Endothelial cell of umbilical vein (primary cell): ENCODE measurements around the gene MTX1. TPM values are rescaled to one million over a fixed set of nuclear protein-coding genes. Genes with fewer than 3 reads are reported as not detected.

Experiments used
- BruUV-seq: library from RNA; stranded (reverse); fragments of 400-500 nt; replicated peaks from 2 replicates; lab custom pipeline; 2021; lab: Mats Ljungman, UMichigan
- CTCF ChIA-PET: fragments of 300-600, 350-600 bp; sonication (Branson Sonifier 250); formaldehyde crosslinking; loops from one replicate; lab custom pipeline; 2021; ENCODE audit warnings: antibody characterized with exemption, inconsistent platforms; lab: Charles Lee
- POLR2A ChIA-PET: fragments of 300-600, 350-600 bp; sonication (Branson Sonifier 250); formaldehyde crosslinking; loops from one replicate; lab custom pipeline; 2021; ENCODE audit warnings: antibody characterized with exemption, inconsistent platforms; lab: Charles Lee
- DNase-seq: peaks from one replicate; pipeline ENCODE4 v3.0.0-alpha.2; 2011; ENCODE audit warnings: low read depth, low spot score
- FAIRE-seq: peaks from 2 replicates; lab custom pipeline; 2011; peaks lifted over from hg19 to GRCh38; lab: Jason Lieb, UNC
- H2AFZ ChIP-seq: 2 replicates; pipeline ENCODE4 v1.6.0; 2012; ENCODE audit warnings: low read depth, low read length, control low read depth, inconsistent platforms
- H3K27ac ChIP-seq: 2 replicates; pipeline ENCODE4 v1.5.1; 2011; ENCODE audit warnings: low read depth, mild to moderate bottlenecking, control low read depth, low read length, moderate library complexity; ENCODE audit not compliant: insufficient read depth
- H3K27me3 ChIP-seq, 2 experiments: 2 replicates each; pipeline versions ENCODE4 v1.6.0 to v1.6.1; 2011; ENCODE audit warnings: low read length in 2 of 2, mixed read lengths in 1 of 2; ENCODE audit not compliant: control insufficient read depth in 2 of 2, insufficient read depth in 2 of 2
- H3K36me3 ChIP-seq, 2 experiments: 2 replicates in 1 of 2; 3 replicates in 1 of 2; pipeline ENCODE4 v1.5.1; 2011; ENCODE audit warnings: low read length in 2 of 2, mild to moderate bottlenecking in 1 of 2, moderate library complexity in 1 of 2; ENCODE audit not compliant: control insufficient read depth in 2 of 2, insufficient read depth in 2 of 2; ENCODE audit errors: extremely low read depth in 1 of 2
- H3K4me1 ChIP-seq: 3 replicates; pipeline ENCODE4 v1.5.1; 2011; ENCODE audit warnings: mild to moderate bottlenecking, low read length; ENCODE audit not compliant: control insufficient read depth, insufficient read depth; ENCODE audit errors: extremely low read depth
- H3K4me2 ChIP-seq: 2 replicates; pipeline ENCODE4 v1.6.1; 2011; ENCODE audit warnings: low read length, control low read depth, mixed read lengths; ENCODE audit not compliant: insufficient read depth
- H3K4me3 ChIP-seq, 3 experiments: fragments of 200-600 bp in 1 of 3; sonication (generic), shearing (Covaris generic) in 1 of 3; replicated peaks in 1 of 3; 2 replicates each; pipeline ENCODE4 v1.5.1; 2011 to 2016; ENCODE audit warnings: control low read depth in 3 of 3, low read length in 3 of 3, mild to moderate bottlenecking in 2 of 3, inconsistent platforms in 1 of 3, low read depth in 1 of 3, moderate library complexity in 1 of 3; ENCODE audit not compliant: insufficient read depth in 1 of 3
- H3K79me2 ChIP-seq: 2 replicates; pipeline ENCODE4 v1.6.0; 2012; ENCODE audit warnings: low read length, inconsistent platforms; ENCODE audit not compliant: control insufficient read depth, insufficient read depth
- H3K9ac ChIP-seq: replicated peaks from 2 replicates; pipeline ENCODE3; 2011; ENCODE audit warnings: low read length, control low read depth; ENCODE audit not compliant: insufficient read depth; ENCODE audit errors: extremely low read depth
- H3K9me1 ChIP-seq: replicated peaks from 3 replicates; pipeline ENCODE4 v1.6.0; 2011; ENCODE audit warnings: mild to moderate bottlenecking, low read length; ENCODE audit not compliant: control insufficient read depth, insufficient read depth; ENCODE audit errors: extremely low read depth
- H3K9me3 ChIP-seq: replicated peaks from 2 replicates; pipeline ENCODE4 v1.5.1; 2012; ENCODE audit warnings: low read length, inconsistent platforms; ENCODE audit not compliant: control insufficient read depth, insufficient read depth
- H4K20me1 ChIP-seq: replicated peaks from 2 replicates; pipeline ENCODE3; 2011; ENCODE audit warnings: mild to moderate bottlenecking, low read length; ENCODE audit not compliant: control insufficient read depth, insufficient read depth; ENCODE audit errors: extremely low read depth
- CTCF ChIP-seq, 2 donors: IDR thresholded peaks; 1 replicate in 1 of 2; 2 replicates in 1 of 2; pipeline ENCODE4 v1.5.1; 2011; ENCODE audit warnings: low read length in 2 of 2, mild to moderate bottlenecking in 2 of 2, moderate library complexity in 2 of 2, control low read depth in 1 of 2, inconsistent platforms in 1 of 2, low read depth in 1 of 2; ENCODE audit not compliant: insufficient read depth in 1 of 2; ENCODE audit errors: extremely low read depth in 1 of 2
- EZH2 ChIP-seq: IDR thresholded peaks from 2 replicates; pipeline ENCODE4 v1.6.1; 2012; ENCODE audit warnings: borderline replicate concordance, low read depth, mild to moderate bottlenecking, moderate library complexity, low read length, inconsistent platforms; ENCODE audit not compliant: severe bottlenecking
- FOS ChIP-seq: IDR thresholded peaks from 2 replicates; pipeline ENCODE4 v1.6.1; 2011; ENCODE audit warnings: mild to moderate bottlenecking, low read length, moderate library complexity, borderline replicate concordance; ENCODE audit not compliant: insufficient read depth
- GATA2 ChIP-seq: IDR thresholded peaks from 2 replicates; pipeline ENCODE4 v1.7.0; 2011; ENCODE audit warnings: low read depth, mild to moderate bottlenecking, moderate library complexity, mixed read lengths, low read length; ENCODE audit not compliant: insufficient read length, insufficient read depth
- JUN ChIP-seq: IDR thresholded peaks from 2 replicates; pipeline ENCODE4 v1.6.1; 2011; ENCODE audit warnings: borderline replicate concordance, low read depth; ENCODE audit not compliant: insufficient read length, insufficient read depth
- MAX ChIP-seq: IDR thresholded peaks from 2 replicates; pipeline ENCODE4 v1.6.1; 2011; ENCODE audit not compliant: insufficient read depth, insufficient read length
- MYC ChIP-seq: IDR thresholded peaks from one replicate; pipeline ENCODE4 v1.6.1; 2011; ENCODE audit warnings: mild to moderate bottlenecking, low read depth, low read length
- POLR2A ChIP-seq: IDR thresholded peaks from 2 replicates; pipeline ENCODE4 v1.6.1; 2012; ENCODE audit warnings: low read depth, mild to moderate bottlenecking, control low read depth, low read length
- POLR2AphosphoS5 ChIP-seq: IDR thresholded peaks from 2 replicates; pipeline ENCODE4 v1.6.1; 2012; ENCODE audit warnings: low read depth, mild to moderate bottlenecking, control low read depth, low read length, moderate library complexity; ENCODE audit not compliant: insufficient read depth
- dilution Hi-C: fragments of 300-500 bp; cut with MboI; formaldehyde crosslinking; loops from one replicate; pipeline ENCODE4 v1.15.0; 2019; ENCODE audit warnings: low sequenced_read_pairs; ENCODE audit not compliant: extremely low pct_ligation_motif_present
- intact Hi-C: fragments of 100-400 bp; cut with micrococcal nuclease; formaldehyde crosslinking; loops from one replicate; pipeline ENCODE4 v1.10.0; 2022
- polyA plus RNA-seq, 4 experiments: library from polyadenylated mRNA; depleted of rRNA in 3 of 4; stranded (reverse) in 3 of 4; unstranded in 1 of 4; fragments of >200 nt; gene quantifications; 2 replicates each; pipeline versions ENCODE4 v1.2.1 to v1.2.3, GENCODE V29; 2011 to 2012; ENCODE audit warnings: missing spikeins in 1 of 4
- total RNA-seq: library from RNA; stranded (reverse); gene quantifications from 2 replicates; pipeline ENCODE4 v1.2.3, GENCODE V29; 2021

The MTX1 gene
- total and polyA plus RNA-seq, 2 donors (not counting 3 experiments of a cell fraction or from before 2014, with no cell fraction given) = 53.0 to 109 TPM

DNA sequence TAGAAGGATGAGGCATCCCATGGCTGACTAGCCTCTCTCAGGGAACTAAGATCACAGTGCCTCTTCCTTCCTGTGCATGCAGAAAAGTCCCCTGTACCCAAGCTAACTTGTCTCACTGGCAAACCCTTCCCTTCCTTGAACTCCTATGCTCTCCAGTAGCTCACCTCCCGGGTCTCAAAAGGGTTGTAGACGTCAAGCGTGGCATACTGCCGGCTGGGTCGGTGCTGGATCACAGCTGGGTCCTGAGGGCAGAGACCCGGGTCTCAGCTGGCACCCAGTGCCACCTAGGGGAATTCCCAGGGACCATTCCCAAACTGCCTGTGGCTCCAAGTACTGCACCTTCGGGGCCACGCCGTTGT lies 53.0 kb downstream of the MTX1 start:
- intact Hi-C loops = no loop called here
- peaks cover 4 to 25% of the 10 kb centered on the region in 2 experiments for H3K36me3 ChIP-seq
- no TSS peak for BruUV-seq

DNA sequence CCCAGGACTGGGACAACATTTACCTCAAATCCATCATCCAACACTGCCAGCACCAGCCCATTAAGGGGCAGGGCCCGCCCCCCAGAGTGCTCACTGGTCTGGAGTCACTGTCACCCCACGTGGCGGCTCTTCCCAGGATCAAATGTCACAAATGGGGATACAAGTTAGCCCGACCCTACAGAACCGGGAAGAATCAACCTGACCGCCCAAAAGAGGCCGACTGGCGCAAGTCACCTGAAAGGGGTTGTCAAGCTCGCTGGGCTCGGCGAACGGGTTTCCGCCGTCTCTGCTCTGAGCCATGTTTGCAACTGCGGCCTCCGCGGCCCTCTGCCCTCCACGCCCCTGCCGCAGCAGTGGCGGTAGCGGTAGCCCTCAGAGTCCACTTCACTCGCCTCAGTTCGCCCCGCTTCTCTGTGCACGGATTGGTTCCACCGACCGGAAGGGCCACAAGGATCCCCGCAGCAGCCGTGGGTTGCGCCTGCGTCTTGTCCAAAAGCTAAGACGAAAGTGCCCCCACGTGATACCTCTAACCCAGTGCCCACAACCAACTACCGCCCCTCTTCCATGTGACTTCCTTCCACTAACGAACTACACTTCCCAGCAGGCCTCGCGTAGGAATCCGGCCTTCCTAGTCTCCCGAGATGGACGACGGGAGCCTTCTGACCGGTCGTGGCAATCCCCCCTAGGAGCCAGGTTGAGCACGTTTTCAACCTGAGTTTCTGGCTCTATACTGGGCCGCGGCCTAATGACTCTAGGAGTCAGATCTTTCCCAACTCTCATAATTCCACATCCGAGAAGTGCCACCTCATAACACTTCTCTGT lies 53.6 kb downstream of the MTX1 start, which contains the start of gene SCAMP3:
Gene SCAMP3, minus strand, starts transcription at position 509 of the 822 bp plus-strand sequence. Its CDS starts 209 bp downstream, at position 300.
- ChIA-PET POLR2A (interaction anchor here (0.6 kb wide), 1 partner anchor 11 kb away, joined by 3 read pairs; the partner anchor contains the start of gene CLK2), CTCF (interaction anchor here (1.0 to 1.9 kb wide), 5 partner anchors 11 to 387 kb away, joined by 4 to 18 read pairs (median 5); partner anchors contain the start of genes CLK2 and HCN3)
- H3K4me3 ChIP-seq = peak within 1 kb of the TSS; percentile 51 to 74 (median 64)
- peak; percentile 97 for FAIRE-seq
- intact Hi-C loops (loop anchor here (1.0 kb wide), 3 partner anchors 11 to 61 kb away; partner anchors contain the start of genes CLK2 and HCN3), dilution Hi-C loops (no loop called here)
- H3K27me3 ChIP-seq = no peaks in the 10 kb centered on the region
- H3K4me2 ChIP-seq = peak within 1 kb of the TSS; percentile 76
- DNase-seq = peak; percentile 99
- H3K9me1 ChIP-seq = no peaks in the 10 kb centered on the region
- peak within 1 kb of the TSS; percentile 47 for H2AFZ ChIP-seq
- H3K4me1 ChIP-seq = peaks cover 8% of the 10 kb centered on the region
- peak within 1 kb of the TSS; percentile 6 for H3K27ac ChIP-seq
- no peak for TF ChIP-seq FOS
- no peak for TF ChIP-seq GATA2
- TF ChIP-seq EZH2 = no peak
- peak; percentile 97 for TF ChIP-seq POLR2A
- TF ChIP-seq MAX = peak; percentile 98
- peak; percentile 42 for TF ChIP-seq MYC
- TF ChIP-seq CTCF (IDR thresholded peaks at IDR 0.05; ENCODE audit: extremely low read depth in 1 of 2, insufficient read depth in 1 of 2, low read depth in 1 of 2, low read length in 2 of 2) = no peak
- no peak for TF ChIP-seq JUN
- peak; percentile 98 for TF ChIP-seq POLR2AphosphoS5
- H3K9ac ChIP-seq = peak within 1 kb of the TSS; percentile 61
- H3K9me3 ChIP-seq = no peaks in the 10 kb centered on the region
- BruUV-seq = TSS peak; percentile 44
- peaks cover 7 to 29% of the 10 kb centered on the region in 2 experiments for H3K36me3 ChIP-seq
- no peaks in the 10 kb centered on the region for H4K20me1 ChIP-seq
- H3K79me2 ChIP-seq = peaks cover 17% of the 10 kb centered on the region

More for the DNA sequence above, 53.0 kb downstream of the MTX1 start:
- Histone ChIP-seq H3K9me1 (no peaks in the 10 kb centered on the region), H2AFZ (peak overlapping the region; percentile 47), H3K4me3 (peak overlapping the region; percentile 51 to 74 (median 64)), H3K4me1 (peaks cover 8% of the 10 kb centered on the region), H3K27ac (peak overlapping the region; percentile 6), H3K79me2 (peaks cover 17% of the 10 kb centered on the region), H3K9me3 (no peaks in the 10 kb centered on the region), H3K27me3 (no peaks in the 10 kb centered on the region), H3K9ac (peak overlapping the region; percentile 61), H4K20me1 (no peaks in the 10 kb centered on the region), H3K4me2 (peak overlapping the region; percentile 76)
- TF ChIP-seq EZH2 (no peak), MAX (no peak), JUN (no peak)
- FAIRE-seq (no peak), DNase-seq (peak; percentile 12)
- dilution Hi-C loops = no loop called here
- ChIA-PET CTCF (interaction anchor here (1.0 to 1.9 kb wide), 6 partner anchors 11 to 387 kb away, joined by 4 to 18 read pairs (median 4); partner anchors contain the start of genes CLK2 and HCN3), POLR2A (no interaction called here)
